A673 (cell line): ENCODE results near the gene KLF8. TPM values are rescaled to one million over a fixed set of nuclear protein-coding genes. Genes with fewer than 3 reads are reported as not detected.

Experiments used
- BruUV-seq: library from RNA; stranded (reverse); fragments of 400-500 nt; replicated peaks from 2 replicates; lab custom pipeline; 2021; lab: Mats Ljungman, UMichigan
- CTCF ChIA-PET: fragments of 300-600 bp; sonication (Branson Sonifier 250); formaldehyde crosslinking; loops from one replicate; lab custom pipeline; 2022; ENCODE audit warnings: antibody characterized with exemption; lab: Charles Lee
- POLR2A ChIA-PET: fragments of 300-600 bp; sonication (Branson Sonifier 250); formaldehyde crosslinking; loops from one replicate; lab custom pipeline; 2022; ENCODE audit warnings: antibody characterized with exemption; ENCODE audit not compliant: low non-redundant PET; lab: Charles Lee
- DNase-seq: peaks from one replicate; pipeline ENCODE4 v3.0.0-alpha.2; 2015; ENCODE audit warnings: low spot score
- H3K27ac ChIP-seq: fragments of 200-600 bp; sonication (generic); 2 replicates; pipeline ENCODE4 v1.5.1; 2016; ENCODE audit warnings: mixed run types, low read depth, mild to moderate bottlenecking, mixed read lengths, antibody characterized with exemption, low read length; ENCODE audit not compliant: poor library complexity, severe bottlenecking
- H3K27me3 ChIP-seq: fragments of 200-600 bp; sonication (generic); replicated peaks from 2 replicates; pipeline ENCODE4 v1.6.1; 2017; ENCODE audit warnings: mixed run types, low read depth, mild to moderate bottlenecking, mixed read lengths, antibody characterized with exemption, low read length; ENCODE audit not compliant: insufficient read depth, poor library complexity
- H3K36me3 ChIP-seq: fragments of 200-600 bp; sonication (generic); 2 replicates; pipeline ENCODE4 v1.6.1; 2016; ENCODE audit warnings: mixed run types, mild to moderate bottlenecking, mixed read lengths, antibody characterized with exemption, low read length; ENCODE audit not compliant: insufficient read depth, poor library complexity, severe bottlenecking
- H3K4me1 ChIP-seq: fragments of 200-600 bp; sonication (generic); 2 replicates; pipeline ENCODE4 v1.6.1; 2017; ENCODE audit warnings: mixed run types, mild to moderate bottlenecking, mixed read lengths, antibody characterized with exemption, low read length; ENCODE audit not compliant: insufficient read depth, poor library complexity, severe bottlenecking
- H3K4me3 ChIP-seq: fragments of 200-600 bp; sonication (generic); 2 replicates; pipeline ENCODE4 v1.5.1; 2016; ENCODE audit warnings: low read depth, mixed run types, mild to moderate bottlenecking, mixed read lengths, low read length; ENCODE audit not compliant: poor library complexity, severe bottlenecking
- H3K9me3 ChIP-seq: fragments of 200-600 bp; sonication (generic); 2 replicates; pipeline ENCODE4 v1.6.1; 2016; ENCODE audit warnings: mixed run types, low read depth, mild to moderate bottlenecking, mixed read lengths, antibody characterized with exemption, low read length; ENCODE audit not compliant: poor library complexity, severe bottlenecking
- CTCF ChIP-seq: fragments of 300-800, 200-600 bp; sonication (generic); conservative IDR thresholded peaks from 2 replicates; pipeline ENCODE4 v1.5.1; 2017; ENCODE audit warnings: low read depth, mild to moderate bottlenecking, antibody characterized with exemption, low read length, moderate library complexity, mixed read lengths
- EZH2 ChIP-seq: fragments of 200-600 bp; sonication (generic); IDR thresholded peaks from 2 replicates; pipeline ENCODE4 v1.6.1; 2017; ENCODE audit warnings: borderline replicate concordance, low read depth, mild to moderate bottlenecking, mixed read lengths, antibody characterized with exemption, low read length; ENCODE audit not compliant: poor library complexity, severe bottlenecking
- intact Hi-C: fragments of 100-400 bp; cut with micrococcal nuclease; formaldehyde crosslinking; loops from one replicate; pipeline ENCODE4 v1.10.0; 2022; ENCODE audit not compliant: unreplicated experiment
- total RNA-seq: library from RNA; stranded (reverse); gene quantifications from 2 replicates; pipeline ENCODE4 v1.2.3, GENCODE V29; 2021

The KLF8 gene
- total RNA-seq, 1 experiment from 2014 or later: not detected

- POLR2A ChIA-PET: no interaction called here
- TF ChIP-seq EZH2 (no peak), CTCF (no peak)
- Histone ChIP-seq H3K9me3 (peaks cover 3% of the 10 kb centered on the region), H3K36me3 (no peaks in the 10 kb centered on the region), H3K27ac (no peak overlapping the region), H3K4me1 (no peaks in the 10 kb centered on the region), H3K4me3 (no peak overlapping the region), H3K27me3 (no peaks in the 10 kb centered on the region)
- DNase-seq: no peak
- CTCF ChIA-PET: no interaction called here
- no TSS peak for BruUV-seq
- intact Hi-C loops: no loop called here
Observed at GRCh38 chrX:56308726-56309125, 76.6 kb downstream of the KLF8 start.

DNA sequence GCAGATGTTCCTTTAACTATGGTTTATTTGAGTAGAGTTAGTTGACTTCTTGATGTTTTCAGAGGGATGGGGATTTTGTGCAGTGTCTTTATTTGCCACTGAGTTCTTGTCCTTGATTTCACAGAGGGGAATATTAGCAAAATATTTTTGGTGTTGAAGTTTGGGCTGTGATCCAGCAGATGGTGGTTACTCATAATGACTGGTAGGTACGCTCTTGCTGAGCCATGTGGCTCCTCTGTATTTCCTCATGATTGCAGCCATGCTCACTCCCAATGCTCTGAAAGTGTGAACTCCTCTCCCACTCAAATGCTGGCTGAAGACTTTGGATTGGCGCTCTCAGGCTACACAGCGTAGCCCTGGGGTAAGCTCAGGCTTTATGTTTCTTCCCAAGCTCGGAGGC lies 77.7 kb downstream of the KLF8 start:
- no peak overlapping the region for H3K4me3 ChIP-seq
- no TSS peak for BruUV-seq
- ChIA-PET CTCF (no interaction called here), POLR2A (no interaction called here)
- TF ChIP-seq CTCF: no peak
- no peak for TF ChIP-seq EZH2
- no peaks in the 10 kb centered on the region for H3K4me1 ChIP-seq
- intact Hi-C loops: no loop called here
- no peaks in the 10 kb centered on the region for H3K36me3 ChIP-seq
- no peak overlapping the region for H3K27ac ChIP-seq
- no peak for DNase-seq
- no peaks in the 10 kb centered on the region for H3K27me3 ChIP-seq
- H3K9me3 ChIP-seq: peaks cover 3% of the 10 kb centered on the region

DNA sequence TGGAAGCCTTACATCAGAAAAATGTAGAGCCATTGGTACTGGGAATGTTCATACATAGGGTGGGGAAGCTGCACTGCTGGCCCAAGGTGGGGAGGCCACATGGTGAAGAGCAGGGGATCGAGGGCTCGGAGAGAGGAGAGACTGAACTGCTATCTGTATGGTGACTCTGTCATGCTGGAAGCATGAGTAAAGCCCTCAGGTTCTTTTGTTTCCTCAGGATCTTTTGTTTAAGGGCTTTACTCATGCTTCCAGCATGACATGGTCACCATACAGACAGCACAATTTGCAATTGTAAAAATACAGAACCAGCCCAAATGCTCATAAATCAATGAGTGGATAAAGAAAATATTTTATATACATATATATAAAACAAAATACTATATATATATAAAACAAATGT lies 78.4 kb downstream of the KLF8 start:
- Histone ChIP-seq H3K36me3 (no peaks in the 10 kb centered on the region), H3K9me3 (peaks cover 3% of the 10 kb centered on the region), H3K4me3 (no peak overlapping the region), H3K27me3 (no peaks in the 10 kb centered on the region), H3K4me1 (no peaks in the 10 kb centered on the region), H3K27ac (no peak overlapping the region)
- intact Hi-C loops: no loop called here
- no TSS peak for BruUV-seq
- CTCF ChIA-PET: no interaction called here
- POLR2A ChIA-PET: no interaction called here
- no peak for DNase-seq
- TF ChIP-seq CTCF: no peak
- TF ChIP-seq EZH2: no peak
